Activated CD8-positive, alpha-beta memory T cell treated with anti-CD3 and anti-CD28 coated beads, Interleukin-2, amount 10 ng/mL, durations not matched to agents 7 days and 5 days (primary cell): Measurements from ENCODE around the gene BFSP2. TPM values are rescaled to one million over a fixed set of nuclear protein-coding genes. Genes with fewer than 3 reads are reported as not detected.

Experiments used
- ATAC-seq: fragments of 150-1000 bp; cut with Tn5 transposase; one replicate; pipeline ENCODE4 v1.10.0; 2021; ENCODE audit warnings: moderate library complexity
- CTCF ChIA-PET: fragments of 350-600 bp; sonication (Branson Sonifier 250); formaldehyde crosslinking; loops from one replicate; lab custom pipeline; 2021; ENCODE audit warnings: antibody characterized with exemption; lab: Charles Lee
- DNase-seq: peaks from one replicate; pipeline ENCODE4 v3.0.0-alpha.2; 2020
- H3K27ac Mint-ChIP-seq: one replicate; pipeline ENCODE4 v1.8.0; 2021; ENCODE audit warnings: mild to moderate bottlenecking, mixed read lengths
- H3K27me3 Mint-ChIP-seq: one replicate; pipeline ENCODE4 v1.8.0; 2021; ENCODE audit warnings: mixed read lengths
- H3K36me3 Mint-ChIP-seq: one replicate; pipeline ENCODE4 v1.8.0; 2021; ENCODE audit warnings: mild to moderate bottlenecking, mixed read lengths
- H3K4me1 Mint-ChIP-seq: one replicate; pipeline ENCODE4 v1.8.0; 2021; ENCODE audit warnings: mixed read lengths
- H3K4me3 Mint-ChIP-seq: one replicate; pipeline ENCODE4 v1.8.0; 2021; ENCODE audit warnings: mild to moderate bottlenecking, moderate library complexity, mixed read lengths
- H3K9me3 Mint-ChIP-seq: one replicate; pipeline ENCODE4 v1.8.0; 2022; ENCODE audit warnings: low read depth, mixed read lengths
- total RNA-seq, 2 experiments: library from RNA; stranded (reverse); gene quantifications; one replicate each; pipeline ENCODE4 v1.2.3, GENCODE V29; 2021

Gene BFSP2
- total RNA-seq, 2 experiments from 2014 or later, result 1.2 to 2.1 TPM

DNA sequence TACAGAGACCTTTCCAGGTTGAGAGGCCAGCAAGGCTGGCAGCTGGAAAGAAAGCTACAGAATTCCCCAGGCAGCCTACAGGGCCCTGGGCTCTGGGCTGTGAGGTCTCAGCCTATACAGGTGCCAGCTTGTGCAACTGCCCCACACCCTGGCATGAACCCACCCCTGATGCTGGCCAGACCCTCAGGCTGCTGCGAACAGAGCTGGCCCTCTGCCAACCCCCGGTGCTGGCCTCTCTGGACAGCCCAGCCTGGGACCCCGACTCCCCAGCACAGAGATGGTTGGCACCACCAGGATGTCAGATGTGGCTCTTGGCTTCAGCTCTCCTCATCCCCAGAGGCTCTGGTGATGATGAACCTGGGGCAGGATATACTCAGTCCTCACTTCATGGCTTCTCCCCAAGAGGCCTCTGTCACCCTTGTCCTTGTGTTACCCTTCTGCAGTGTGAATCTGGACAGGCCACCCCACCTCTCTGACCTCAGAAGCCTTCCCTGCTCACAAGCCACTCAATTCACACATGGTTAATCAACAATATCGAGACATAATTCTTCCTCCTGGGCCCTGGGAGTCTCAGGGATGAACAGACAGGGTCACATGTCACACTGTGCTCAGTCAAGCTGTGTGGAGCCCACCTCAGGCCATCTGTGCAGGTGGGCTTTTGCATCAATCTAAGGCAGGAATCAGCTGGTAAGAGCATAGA, 11.0 kb upstream of the BFSP2 start:
- no peaks in the 10 kb centered on the region for H3K9me3 Mint-ChIP-seq
- H3K36me3 Mint-ChIP-seq, result no peaks in the 10 kb centered on the region
- no peaks in the 10 kb centered on the region for H3K27me3 Mint-ChIP-seq
- CTCF ChIA-PET, result no interaction called here
- H3K27ac Mint-ChIP-seq, result no peak overlapping the region
- H3K4me1 Mint-ChIP-seq, result peaks cover 8% of the 10 kb centered on the region
- ATAC-seq (no peak), DNase-seq (no peak)
- H3K4me3 Mint-ChIP-seq, result no peak overlapping the region

DNA sequence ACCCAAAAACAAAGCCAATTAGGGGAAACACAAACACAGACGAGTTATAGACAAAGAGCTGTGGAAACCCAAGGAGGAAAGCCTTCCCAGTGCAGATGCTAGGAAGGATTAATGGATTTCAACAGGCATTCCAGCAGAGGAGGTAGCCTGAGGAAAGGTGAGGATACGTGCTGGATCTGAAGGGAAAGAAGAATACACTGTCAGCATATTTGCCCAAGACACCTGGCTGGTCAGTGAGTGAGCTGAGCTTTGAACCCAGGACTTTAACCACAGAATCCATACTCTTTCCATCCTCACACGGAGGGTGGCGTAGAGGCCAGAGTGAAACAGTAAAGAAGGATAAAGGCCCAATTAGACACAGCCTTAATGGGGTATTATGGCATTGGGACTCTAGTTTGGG, 9.1 kb upstream of the BFSP2 start:
- H3K27ac Mint-ChIP-seq, result no peak overlapping the region
- peaks cover 2% of the 10 kb centered on the region for H3K36me3 Mint-ChIP-seq
- peaks cover 12% of the 10 kb centered on the region for H3K4me1 Mint-ChIP-seq
- DNase-seq (no peak), ATAC-seq (no peak)
- H3K4me3 Mint-ChIP-seq, result no peak overlapping the region
- CTCF ChIA-PET, result no interaction called here
- no peaks in the 10 kb centered on the region for H3K27me3 Mint-ChIP-seq
- H3K9me3 Mint-ChIP-seq, result peaks cover 2% of the 10 kb centered on the region

DNA sequence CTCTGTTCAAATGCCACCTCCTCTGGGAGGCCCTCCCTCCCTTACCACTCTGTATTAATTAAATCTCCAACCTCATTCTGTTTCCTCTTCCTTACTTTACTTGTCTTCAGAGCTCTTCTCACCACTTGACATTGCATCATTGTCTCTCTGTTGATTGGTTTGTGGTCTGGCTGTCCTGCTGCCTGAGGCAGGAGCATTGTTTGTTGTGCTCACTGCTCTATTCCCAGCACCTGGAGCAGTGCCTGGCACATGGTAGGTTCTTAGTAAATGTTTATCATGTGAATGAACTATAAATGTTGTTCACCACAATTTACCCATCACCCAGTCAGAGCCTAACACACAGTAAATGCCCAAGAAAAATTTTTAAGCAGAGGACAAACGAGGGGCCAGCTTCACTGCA, 6.7 kb upstream of the BFSP2 start:
- Mint-ChIP-seq H3K36me3 (peaks cover 2% of the 10 kb centered on the region), H3K27me3 (no peaks in the 10 kb centered on the region), H3K4me1 (peaks cover 13% of the 10 kb centered on the region), H3K4me3 (no peak overlapping the region), H3K9me3 (peaks cover 2% of the 10 kb centered on the region), H3K27ac (no peak overlapping the region)
- ATAC-seq (no peak), DNase-seq (no peak)
- CTCF ChIA-PET, result no interaction called here

DNA sequence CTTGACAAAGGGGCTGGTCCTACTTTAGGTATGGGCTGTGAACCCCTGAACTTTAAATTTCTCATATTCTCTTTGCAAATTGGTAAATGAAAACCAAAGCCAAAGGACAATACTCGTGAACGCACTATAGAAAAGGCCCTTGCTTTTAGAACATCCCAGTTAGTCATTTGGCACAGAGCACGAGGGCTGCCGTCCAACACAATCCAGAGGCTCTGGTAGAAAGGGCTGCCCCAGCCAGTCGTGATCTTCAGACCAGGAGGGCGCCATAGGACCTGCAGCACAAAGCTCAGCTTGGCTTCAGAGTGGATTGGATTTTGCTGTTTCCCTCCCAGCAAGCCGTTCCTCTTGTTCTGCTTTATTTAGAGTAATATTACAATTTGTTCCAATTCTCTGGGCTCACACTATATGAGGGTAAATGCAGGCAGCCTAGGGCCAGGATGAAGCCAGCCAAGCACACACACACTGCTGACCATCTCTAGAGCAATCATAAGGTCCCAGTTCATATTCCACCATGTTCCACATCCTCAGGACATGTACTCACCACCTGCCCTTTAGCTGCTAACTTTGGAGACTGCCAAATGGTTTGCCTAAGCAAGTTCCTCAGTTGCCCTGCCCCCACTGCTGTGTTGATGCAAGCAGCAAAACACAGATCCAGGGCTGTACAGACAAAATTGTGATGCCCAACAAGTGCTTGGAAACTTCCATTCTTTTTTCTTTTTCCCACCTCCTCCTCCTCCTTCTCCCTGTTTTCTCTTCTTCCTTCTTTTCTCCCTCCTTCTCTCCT, 6.0 kb upstream of the BFSP2 start:
- ATAC-seq, result no peak
- Mint-ChIP-seq H3K4me1 (peaks cover 13% of the 10 kb centered on the region), H3K27ac (no peak overlapping the region), H3K9me3 (peaks cover 2% of the 10 kb centered on the region), H3K27me3 (no peaks in the 10 kb centered on the region), H3K4me3 (no peak overlapping the region), H3K36me3 (peaks cover 2% of the 10 kb centered on the region)
- CTCF ChIA-PET, result no interaction called here
- no peak for DNase-seq

DNA sequence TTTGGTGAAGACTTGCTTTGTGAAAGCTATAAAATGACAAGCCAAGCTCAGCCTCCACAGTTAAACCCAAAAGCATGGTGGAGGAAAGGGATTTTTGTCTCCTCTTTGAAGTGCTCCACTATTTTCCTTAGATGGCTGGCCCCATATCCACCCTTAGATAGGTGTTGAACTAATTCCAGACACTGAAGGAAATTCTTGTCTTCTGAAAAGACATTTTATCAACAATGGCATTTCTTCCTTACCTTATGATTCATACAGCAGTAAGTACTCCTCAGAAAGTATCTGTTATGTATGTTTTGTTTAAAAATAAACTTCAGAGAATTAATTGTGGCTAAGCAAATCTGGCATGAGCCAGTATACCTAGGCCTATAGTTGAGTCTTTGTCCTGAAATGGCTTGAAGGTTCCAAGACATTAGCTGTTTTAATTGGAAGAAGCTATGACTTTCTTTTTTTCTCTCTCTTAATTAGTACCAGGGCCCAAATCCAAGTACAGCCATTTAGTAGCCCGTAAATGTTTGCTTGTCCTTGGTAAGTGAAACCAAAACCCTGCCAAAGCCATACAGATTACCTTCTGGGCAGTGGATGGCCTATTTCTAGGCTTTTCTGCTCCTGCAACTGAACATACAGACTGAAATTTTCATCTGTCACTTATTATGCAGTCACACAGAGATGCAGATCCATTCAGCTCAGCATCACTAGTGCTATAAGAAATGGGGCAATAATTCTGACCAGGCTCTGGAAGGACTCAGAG, 5.1 kb upstream of the BFSP2 start:
- CTCF ChIA-PET, result interaction anchor here (1.2 kb wide), 1 partner anchor 668 kb away, joined by 3 read pairs; no protein-coding TSS in a partner anchor
- ATAC-seq (no peak), DNase-seq (no peak)
- no peak overlapping the region for H3K27ac Mint-ChIP-seq
- H3K4me3 Mint-ChIP-seq, result no peak overlapping the region
- H3K27me3 Mint-ChIP-seq, result no peaks in the 10 kb centered on the region
- H3K4me1 Mint-ChIP-seq, result peaks cover 13% of the 10 kb centered on the region
- peaks cover 2% of the 10 kb centered on the region for H3K36me3 Mint-ChIP-seq
- H3K9me3 Mint-ChIP-seq, result peaks cover 2% of the 10 kb centered on the region

DNA sequence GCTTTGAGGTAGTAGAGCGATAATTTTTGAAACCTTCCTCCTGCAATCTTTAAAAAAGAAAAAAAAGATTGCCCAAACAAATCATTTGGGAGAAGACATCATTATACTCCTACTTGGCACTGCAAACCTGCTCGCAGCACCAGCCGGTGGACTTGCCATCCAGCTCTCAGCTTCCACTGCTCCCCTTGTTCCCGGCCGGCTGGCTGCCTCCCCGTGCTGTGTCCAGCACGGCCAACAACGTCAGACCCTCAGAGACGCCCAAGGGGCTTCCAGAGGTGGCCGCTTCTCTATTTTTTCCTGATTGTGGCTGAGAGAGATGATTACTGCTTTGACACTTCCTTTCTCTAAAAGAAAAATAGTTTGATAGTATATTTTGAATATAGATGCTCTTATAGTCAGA, 3.0 kb upstream of the BFSP2 start:
- Mint-ChIP-seq H3K36me3 (peaks cover 2% of the 10 kb centered on the region), H3K27me3 (no peaks in the 10 kb centered on the region), H3K4me3 (no peak overlapping the region), H3K27ac (no peak overlapping the region), H3K9me3 (peaks cover 2% of the 10 kb centered on the region), H3K4me1 (peaks cover 13% of the 10 kb centered on the region)
- ATAC-seq (no peak), DNase-seq (no peak)
- CTCF ChIA-PET, result interaction anchor here (1.3 kb wide), 1 partner anchor 10 kb away, joined by 3 read pairs; no protein-coding TSS in a partner anchor

DNA sequence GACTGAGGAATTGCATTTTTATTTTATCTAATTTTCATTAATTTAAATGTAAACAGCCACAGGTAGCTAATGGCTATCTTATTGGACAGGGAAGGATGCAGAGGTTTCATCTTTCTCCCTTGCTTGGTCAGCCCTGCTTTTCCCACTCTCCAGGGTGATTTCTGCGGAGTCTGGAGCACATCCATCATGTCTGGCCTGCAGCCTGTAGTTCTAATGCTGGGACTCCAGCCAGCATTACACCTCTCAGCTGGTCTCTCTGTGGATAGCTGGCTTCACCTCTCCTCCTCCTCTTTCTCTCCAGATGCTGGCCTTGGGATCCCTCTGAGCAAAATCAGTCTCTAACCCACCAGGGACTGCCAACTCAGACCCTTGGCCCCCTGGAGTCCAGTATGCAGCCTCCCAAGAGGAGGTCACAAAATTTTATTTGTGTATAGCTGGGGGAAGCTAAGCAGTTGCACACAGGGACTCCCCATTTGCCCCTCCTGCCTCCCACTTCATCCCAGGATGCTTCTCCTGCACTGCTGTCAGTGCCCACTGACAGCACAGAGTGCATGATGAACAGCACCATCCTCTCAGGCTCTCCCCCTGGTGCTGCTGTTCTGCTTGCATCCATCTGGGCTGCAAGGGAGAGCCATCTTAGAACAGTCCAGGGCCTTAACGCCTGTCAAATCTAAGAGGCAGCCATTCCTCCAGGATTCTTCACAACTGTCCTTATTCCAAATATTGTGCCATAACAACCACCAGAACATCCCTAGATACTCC, 1.7 kb downstream of the BFSP2 start:
- no peaks in the 10 kb centered on the region for H3K4me1 Mint-ChIP-seq
- DNase-seq (no peak), ATAC-seq (no peak)
- H3K9me3 Mint-ChIP-seq, result no peaks in the 10 kb centered on the region
- no peak overlapping the region for H3K4me3 Mint-ChIP-seq
- H3K27me3 Mint-ChIP-seq, result no peaks in the 10 kb centered on the region
- no peaks in the 10 kb centered on the region for H3K36me3 Mint-ChIP-seq
- CTCF ChIA-PET, result no interaction called here
- H3K27ac Mint-ChIP-seq, result no peak overlapping the region

DNA sequence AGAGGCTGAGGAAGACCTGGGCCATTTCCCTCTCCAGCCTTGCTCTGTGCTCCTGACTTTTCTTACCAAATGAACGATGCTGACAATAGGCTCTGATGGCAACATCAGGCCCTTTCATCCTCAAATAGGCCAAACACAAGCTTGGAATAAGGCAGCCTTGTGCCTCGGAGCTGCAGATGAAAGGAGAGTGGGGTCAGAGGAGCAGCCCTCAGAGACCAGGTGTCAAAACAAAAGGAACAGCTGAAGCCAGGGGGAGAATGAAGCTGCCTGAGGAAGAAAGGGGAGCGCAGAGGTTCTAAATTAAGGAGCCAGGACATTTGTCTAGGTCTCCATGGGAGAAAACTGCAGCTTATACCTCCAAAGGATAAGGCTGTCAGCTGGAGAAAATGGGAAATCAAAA, 5.1 kb downstream of the BFSP2 start:
- H3K27me3 Mint-ChIP-seq, result no peaks in the 10 kb centered on the region
- H3K27ac Mint-ChIP-seq, result no peak overlapping the region
- DNase-seq (no peak), ATAC-seq (no peak)
- CTCF ChIA-PET, result interaction anchor here (1.2 kb wide), 1 partner anchor 19 kb away, joined by 5 read pairs; no protein-coding TSS in a partner anchor
- H3K4me3 Mint-ChIP-seq, result no peak overlapping the region
- no peaks in the 10 kb centered on the region for H3K36me3 Mint-ChIP-seq
- H3K4me1 Mint-ChIP-seq, result no peaks in the 10 kb centered on the region
- H3K9me3 Mint-ChIP-seq, result no peaks in the 10 kb centered on the region

DNA sequence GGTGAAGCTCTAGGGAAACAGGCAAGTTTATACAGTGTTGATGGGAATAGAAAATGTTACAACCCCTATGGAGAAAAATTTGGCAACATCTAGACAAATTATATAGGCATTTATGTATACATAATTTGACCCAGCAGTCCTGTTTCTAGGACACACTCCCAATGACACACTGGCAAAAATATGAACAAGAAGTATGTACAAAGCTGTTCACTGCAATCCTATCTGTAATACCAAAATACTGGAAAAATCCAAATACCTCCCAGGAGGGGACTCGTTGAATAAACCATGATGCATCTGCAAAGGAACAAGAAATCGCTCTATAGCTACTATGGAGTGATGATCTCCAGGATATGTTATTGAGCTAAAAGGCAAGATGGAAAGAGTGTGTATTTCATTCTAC, 8.5 kb downstream of the BFSP2 start:
- H3K27me3 Mint-ChIP-seq, result no peaks in the 10 kb centered on the region
- CTCF ChIA-PET, result interaction anchor here (0.9 kb wide), 1 partner anchor 16 kb away, joined by 3 read pairs; no protein-coding TSS in a partner anchor
- no peak overlapping the region for H3K27ac Mint-ChIP-seq
- no peak overlapping the region for H3K4me3 Mint-ChIP-seq
- ATAC-seq, result no peak
- peaks cover under 1% of the 10 kb centered on the region for H3K4me1 Mint-ChIP-seq
- no peak for DNase-seq
- no peaks in the 10 kb centered on the region for H3K9me3 Mint-ChIP-seq
- no peaks in the 10 kb centered on the region for H3K36me3 Mint-ChIP-seq

DNA sequence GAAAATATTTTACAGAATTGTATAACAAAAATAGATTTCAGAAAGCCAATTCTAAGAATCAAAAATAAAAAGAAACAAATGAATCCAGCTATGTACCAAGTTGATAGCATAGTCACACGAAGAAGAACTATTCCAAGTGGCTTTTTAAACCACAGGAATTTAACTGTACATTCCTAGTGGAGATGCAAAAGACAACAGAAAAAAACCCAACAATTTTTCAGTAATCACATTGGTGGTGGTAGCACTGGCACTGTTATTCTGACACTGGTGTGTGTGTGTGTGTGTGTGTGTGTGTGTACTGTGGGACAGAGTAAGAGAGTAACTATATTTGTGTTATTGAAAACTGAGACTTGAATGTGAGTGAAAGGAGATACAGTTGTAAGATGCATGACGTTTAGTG, 9.1 kb downstream of the BFSP2 start:
- H3K4me3 Mint-ChIP-seq, result no peak overlapping the region
- H3K36me3 Mint-ChIP-seq, result no peaks in the 10 kb centered on the region

DNA sequence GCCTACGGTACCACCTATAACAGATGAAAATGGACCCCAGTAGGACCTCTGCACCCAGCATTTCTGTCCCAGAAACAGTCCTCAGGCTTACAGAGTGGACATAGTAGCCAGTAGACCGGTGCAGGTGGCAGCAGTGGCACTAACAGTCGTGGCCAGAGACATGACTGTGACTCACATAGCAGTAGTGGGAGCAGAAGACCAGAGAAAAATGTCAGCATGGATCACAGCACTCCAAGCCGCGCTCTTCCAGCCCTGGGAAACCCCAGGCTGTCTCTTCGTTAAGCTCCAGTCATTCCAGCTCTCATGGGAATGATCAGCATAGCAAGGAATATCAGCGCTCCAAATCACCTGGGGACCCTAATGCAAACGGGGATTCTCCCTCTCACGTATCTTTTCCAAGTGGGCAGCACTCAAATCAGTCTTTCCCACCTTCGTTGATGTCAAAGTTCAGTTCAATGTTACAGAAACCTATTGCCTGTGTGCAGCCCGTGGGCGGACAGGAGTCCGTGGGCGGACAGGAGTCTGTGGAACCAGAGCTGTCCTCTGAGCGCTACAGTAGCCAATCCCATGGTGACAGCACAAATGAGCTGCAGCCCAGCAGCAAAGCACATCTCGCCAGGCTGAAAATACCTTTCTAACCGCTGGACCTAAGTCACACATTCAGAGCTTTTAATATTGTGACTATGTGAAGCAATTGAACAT, 10.5 kb downstream of the BFSP2 start:
- Mint-ChIP-seq H3K27me3 (no peaks in the 10 kb centered on the region), H3K9me3 (no peaks in the 10 kb centered on the region), H3K4me3 (no peak overlapping the region), H3K4me1 (peaks cover 3% of the 10 kb centered on the region), H3K27ac (no peak overlapping the region), H3K36me3 (no peaks in the 10 kb centered on the region)
- DNase-seq, result no peak
- CTCF ChIA-PET, result no interaction called here
- no peak for ATAC-seq

More for the DNA sequence above, 9.1 kb downstream of the BFSP2 start:
- no peak for DNase-seq
- H3K27me3 Mint-ChIP-seq, result no peaks in the 10 kb centered on the region
- no peaks in the 10 kb centered on the region for H3K9me3 Mint-ChIP-seq
- peaks cover 3% of the 10 kb centered on the region for H3K4me1 Mint-ChIP-seq
- H3K27ac Mint-ChIP-seq, result no peak overlapping the region
- no peak for ATAC-seq
- CTCF ChIA-PET, result interaction anchor here (0.9 kb wide), 1 partner anchor 15 kb away, joined by 3 read pairs; no protein-coding TSS in a partner anchor
